ENCODE measurements around the gene LDLRAD4.
"Not testable (repeated sequence)": the region's sequence is repeated elsewhere in the genome, so short reads cannot be mapped to it uniquely, and the experiment has no call there.

LDLRAD4 gene

DNA sequence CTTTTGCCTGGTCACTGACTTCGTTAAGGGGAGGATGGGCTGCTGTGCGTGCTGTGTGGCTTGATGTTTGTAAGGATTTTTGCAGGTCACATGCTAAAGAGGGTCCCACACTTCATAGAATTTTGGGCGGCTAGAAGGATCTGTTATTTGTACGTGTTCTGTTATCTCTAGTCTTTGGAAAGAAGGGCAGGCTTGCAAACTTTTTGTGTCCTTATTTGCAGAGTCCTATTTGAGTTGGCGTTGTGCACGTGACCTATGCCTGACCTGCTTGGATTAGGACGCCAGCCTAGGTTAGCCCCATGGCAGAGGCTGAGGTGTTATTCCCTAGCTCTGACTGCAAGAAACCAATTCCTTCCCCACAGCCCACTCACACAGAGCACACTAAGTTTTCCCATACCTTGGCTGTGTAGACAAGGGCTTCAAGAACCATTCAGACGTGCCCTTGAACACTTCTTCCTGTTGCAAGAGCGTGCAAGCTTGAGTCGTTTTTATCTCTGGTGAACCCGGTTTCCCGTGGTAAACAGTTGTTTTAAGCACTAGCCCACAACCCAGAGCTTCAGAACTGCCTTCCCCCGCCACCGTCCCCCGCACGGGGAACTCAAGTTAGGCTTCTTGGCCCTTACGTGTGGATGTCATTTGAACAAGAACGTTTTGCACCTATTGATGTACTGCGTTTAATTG, 94.6 kb downstream of the LDLRAD4 start:
- no peak for DNase-seq

DNA sequence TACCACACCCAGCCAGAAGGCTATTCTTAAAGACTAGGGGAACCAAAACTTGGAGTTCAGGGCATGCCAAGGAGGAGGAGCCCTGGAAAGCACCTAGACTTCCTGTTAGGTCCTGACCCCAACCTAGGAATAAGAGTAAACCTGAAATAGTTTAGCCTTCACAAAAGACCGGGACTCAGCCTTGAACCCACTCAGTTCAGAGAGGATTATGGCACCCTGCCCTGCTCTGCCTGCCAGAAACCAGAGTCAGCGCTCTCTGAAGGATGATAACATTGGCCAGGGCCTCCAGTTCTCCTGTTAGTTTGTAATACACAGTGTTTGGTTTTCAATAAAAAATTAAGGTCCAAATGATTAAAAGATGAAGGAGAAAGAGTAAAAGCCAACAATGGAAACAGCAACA, 96.4 kb downstream of the LDLRAD4 start:
- no peak for DNase-seq

DNA sequence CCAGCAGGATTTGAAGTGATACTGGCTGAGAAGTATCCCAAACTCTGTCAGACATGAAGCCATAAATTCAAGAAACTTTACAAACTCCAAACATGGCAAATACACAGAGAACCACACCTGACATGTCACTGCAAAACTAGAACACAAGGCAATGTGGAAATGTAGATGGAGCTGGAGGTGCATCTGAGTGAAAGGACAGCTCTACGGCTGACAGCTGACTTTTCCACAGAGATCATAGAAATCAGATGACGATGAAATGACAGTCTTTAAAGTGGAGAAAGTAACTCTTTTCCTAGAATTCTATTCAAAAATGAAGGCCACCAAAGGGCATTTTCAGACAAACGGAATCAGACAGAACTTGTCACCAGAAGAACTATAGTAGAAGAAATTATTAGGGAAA, 97.5 kb downstream of the LDLRAD4 start:
- DNase-seq = no peak

DNA sequence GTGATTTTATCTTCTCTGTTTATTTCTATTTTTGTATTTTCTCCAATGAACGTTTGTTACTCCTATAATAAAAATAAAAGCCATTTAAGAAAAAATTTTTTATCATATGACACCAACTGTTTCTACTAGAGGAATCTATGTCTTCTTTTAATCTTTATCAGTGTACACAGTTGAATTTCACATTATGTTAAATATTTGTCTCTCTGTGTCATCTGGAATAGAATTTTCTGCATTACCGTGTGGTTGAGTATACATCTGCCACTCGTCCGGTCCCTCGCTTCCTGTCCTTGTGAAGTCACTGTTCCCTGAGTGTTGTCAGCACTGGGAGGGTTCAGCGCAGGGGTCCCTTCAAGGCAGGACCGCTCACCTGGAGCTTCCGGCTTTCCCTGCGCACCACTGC, 99.2 kb downstream of the LDLRAD4 start:
- no peak for DNase-seq

DNA sequence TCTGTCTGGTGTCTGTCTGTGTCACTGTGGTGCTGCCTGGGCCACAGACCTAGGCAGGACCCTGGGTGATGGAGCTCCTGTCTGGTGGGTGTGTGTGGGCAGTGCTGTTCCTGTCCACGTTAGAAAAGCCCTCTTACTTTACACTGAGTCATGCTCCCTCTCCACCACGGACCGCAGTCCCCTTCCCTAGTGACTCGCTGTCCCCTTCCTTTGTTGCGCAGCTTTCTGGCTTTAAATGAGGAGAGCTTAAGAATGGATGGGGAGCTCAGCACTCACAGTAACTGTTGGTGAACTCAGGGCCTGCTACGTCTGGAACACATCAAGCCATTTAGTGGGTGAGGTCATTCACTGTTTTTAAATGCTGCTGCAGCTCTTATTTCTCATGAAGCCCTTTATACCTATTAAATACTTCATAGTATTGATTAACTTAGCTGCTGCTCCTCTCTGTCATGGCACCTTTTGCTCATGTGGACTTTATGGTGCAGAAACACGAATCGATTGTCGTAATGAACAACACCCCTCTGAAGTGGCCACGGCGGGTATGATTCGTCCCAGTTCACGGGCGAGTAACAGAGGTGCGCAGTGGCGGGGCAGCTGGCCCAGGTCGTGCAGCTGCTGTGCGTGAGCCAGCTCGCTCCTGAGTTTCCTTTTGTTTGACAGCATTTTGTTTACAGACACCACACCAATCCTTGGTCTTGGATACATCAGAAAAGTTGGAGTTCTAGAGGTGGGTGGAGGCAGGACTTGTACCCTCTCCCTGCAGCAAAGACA, 100.4 kb downstream of the LDLRAD4 start:
- no peak for DNase-seq

DNA sequence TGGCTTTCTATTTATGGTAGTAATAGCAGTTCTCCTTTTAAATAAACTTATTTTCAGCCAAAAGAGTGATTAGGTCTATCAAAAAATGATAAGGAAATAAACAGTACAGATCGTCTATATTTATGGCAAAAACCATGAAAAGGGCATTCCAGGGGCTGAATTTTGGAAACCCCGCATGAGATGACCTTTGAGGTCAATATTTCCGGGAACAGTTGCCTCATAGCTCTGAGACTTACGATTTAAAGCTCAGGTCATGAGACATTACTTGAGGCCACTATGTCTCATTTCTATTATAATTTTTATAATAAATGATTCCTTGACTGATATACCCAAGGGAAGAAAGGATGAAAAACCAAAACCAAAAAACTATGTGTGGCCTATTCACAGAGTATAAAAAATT, 101.1 kb downstream of the LDLRAD4 start:
- DNase-seq = no peak

DNA sequence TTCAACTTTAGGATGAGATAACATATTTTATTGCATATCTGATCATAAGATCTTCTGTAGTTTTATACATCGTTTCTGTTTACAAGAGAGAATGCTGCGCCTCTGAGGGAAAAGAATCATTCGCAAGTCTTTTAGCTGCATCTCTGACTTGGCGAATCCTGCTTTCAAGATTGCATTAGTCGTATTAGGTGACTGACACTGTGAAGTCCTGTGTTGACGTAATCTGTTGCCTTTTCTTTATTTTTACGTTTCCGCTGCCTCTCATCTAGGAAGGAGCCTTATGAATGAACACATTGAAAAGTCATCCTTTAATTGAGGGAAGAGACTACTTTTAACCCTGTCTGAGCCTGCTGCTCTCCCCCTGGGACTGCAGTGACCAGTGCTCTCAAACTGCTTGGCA, 101.5 kb downstream of the LDLRAD4 start:
- no peak for DNase-seq

DNA sequence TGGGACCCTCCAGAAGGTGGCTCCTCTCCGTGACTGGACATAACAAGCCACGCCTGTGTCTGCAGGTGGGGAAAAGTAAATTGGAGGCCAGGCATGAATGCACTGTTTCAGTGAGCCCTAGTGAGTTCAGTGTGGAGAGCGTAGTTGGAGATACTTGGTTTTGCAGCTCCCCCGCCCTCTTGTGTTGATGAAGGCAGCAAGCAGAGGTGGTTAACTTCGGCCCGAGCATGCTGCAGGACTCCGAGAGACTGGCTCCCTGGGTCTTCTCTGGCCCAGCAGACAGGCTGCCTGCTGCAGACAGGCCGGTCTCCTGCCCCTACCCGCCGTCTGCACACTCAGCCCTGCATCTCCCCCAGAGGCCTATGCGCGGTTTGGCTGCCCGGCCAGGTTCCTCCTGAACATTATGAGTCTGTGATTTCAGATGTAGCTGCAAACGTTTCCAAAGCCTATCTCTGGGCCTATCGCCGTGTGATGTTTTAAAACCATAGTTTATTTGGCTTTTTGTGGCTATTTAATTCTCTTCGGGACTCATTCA, 102.4 kb downstream of the LDLRAD4 start:
- DNase-seq = no peak

DNA sequence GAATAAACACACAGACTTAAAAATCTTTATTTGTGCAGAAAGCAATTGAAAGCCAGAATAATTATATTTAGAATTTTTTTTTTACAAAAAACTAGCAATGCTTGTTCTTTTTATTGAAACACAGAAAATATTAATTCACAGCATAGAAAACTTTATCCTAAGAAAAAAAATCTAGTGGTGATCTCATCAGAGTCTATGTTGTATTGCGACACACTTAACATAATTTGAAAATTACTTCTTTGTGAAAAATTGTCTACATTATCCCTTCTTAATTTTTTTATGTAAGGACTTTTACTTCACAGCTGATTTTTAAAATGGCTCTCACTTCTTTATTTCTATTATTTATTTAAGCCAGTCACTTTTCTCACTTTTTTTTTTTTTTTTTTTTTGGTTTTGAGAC, 103.4 kb downstream of the LDLRAD4 start:
- no peak for DNase-seq

DNA sequence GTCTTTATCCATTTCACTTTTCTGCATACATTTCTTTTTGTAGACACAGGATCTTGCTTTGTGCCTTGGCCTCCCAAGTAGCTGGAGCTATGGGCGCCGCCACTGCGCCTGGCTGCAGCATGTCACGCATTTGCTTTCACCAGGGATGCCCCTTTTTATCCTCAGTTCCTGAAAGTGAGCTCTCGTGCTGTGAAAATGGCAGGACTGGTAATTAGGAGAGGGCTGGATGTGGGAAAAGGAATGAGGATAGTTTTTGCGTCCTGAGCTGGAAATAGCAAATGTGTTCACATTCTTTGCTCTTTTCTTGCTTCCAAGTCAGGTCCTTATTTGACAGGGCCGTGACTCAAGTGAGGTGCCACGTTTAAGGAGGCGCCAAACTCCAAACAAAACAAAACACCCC, 104.6 kb downstream of the LDLRAD4 start:
- DNase-seq = no peak

DNA sequence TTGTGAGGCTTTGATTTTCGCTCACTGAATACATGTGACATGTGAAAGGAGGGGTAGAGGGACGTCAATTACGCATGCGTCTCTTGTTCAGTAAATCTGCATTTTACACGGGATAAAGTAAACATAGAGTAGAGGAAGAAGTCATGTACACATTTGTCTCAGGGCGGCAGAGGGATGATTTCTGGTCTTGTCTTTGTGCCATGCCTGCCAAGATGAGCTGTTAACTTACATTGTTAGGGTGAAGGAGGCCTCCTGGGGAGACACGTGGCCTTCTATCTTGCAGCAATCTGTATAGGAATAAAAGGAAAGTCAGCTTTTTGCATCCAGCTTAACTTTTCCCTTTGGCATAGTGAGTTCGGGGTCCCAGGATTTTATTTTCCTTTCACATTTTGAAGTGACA, 106.3 kb downstream of the LDLRAD4 start:
- no peak for DNase-seq

DNA sequence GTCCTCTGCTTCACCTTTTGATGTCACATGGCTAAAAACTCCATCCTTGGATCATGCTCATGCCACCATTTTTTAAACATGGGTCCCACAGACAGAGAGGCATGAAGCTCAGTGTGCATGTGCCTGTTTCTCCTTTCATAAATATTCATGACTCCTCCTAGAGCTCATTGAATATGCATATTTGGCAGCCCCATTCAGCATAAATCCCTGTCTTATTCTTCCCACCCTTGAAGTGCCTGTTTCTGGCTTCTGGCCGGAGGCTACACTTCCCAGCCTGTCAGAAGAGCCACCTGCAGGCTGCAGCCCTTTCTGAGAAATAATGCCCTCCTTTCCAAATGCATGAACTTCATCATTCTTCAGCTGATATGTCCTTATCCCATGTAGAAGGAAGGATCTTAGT, 109.7 kb downstream of the LDLRAD4 start:
- DNase-seq = no peak

DNA sequence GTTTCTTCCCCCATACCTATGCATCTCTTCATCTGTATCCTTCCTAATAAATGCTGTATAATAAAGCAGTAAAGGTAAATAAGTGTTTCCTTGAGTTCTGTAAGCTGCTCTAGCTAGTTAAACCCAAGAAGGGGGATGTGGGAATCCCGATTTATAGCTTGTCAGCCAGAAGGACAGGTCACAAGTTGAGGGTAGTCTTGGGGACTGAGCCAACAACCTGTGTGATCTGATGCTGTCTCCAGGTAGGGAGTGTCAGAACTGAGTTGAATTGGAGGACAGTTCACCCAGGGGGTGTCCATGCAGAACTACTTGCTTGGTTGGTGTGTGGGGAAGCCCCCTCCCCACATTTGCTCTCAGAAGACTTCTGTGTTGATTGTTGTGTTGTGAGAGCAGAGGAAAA, 112.4 kb downstream of the LDLRAD4 start:
- no peak for DNase-seq

DNA sequence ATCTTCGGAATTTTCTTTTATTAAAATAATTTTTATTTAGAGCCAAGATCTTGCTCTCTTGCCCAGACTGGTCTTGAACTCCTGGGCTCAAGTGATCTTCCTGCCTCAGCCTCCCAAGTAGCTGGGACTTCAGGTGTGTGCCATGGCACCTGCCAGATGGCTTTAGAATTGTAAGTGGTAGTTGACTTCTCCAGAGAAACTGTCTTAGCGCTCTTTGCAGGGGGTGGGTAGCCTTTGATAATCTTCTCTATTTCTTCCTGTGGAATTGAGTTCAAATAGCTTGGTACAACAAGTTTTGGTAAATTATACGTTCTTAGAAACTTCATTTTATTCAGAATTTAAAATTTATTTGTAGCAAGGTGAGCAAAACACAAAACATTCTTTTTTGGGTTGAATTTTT, 113.3 kb downstream of the LDLRAD4 start:
- DNase-seq = no peak

DNA sequence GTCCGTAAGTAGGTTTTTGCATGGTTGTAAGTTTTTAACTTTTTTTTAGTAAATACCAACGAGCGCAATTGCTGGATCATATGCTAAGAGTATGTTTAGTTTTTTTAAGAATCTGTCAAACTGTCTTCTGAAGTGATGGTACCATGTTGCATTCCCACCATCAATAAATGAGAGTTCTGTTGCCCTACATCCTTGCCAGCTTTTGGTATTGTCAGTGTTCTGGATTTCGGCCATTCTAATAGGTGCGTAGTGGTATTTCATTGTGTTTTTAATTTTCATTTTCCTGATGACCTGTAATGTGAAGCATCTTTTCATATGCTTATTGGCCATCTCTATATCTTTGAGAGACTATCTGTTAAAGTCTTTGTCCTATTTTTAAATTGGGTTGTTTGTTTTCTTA, 114.3 kb downstream of the LDLRAD4 start:
- no peak for DNase-seq

DNA sequence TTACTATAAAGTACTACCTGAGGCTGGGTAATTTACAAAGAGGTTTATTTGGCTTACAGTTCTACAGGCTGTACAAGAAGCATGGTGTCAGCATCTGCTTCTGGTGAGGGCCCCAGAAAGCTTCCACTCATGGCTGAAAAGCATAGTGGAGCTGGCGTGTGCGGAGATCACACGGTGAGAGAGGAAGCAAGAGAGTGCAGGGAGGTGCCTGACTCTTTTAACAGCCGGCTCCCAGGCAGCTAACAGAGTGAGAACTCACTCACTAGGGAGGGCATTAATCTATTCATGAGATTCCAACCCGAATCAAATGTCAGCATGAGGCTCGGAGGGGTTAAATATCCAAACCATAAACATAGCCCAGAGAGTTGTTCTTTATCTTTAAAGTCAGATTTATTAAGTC, 117.3 kb downstream of the LDLRAD4 start:
- no peak for DNase-seq

DNA sequence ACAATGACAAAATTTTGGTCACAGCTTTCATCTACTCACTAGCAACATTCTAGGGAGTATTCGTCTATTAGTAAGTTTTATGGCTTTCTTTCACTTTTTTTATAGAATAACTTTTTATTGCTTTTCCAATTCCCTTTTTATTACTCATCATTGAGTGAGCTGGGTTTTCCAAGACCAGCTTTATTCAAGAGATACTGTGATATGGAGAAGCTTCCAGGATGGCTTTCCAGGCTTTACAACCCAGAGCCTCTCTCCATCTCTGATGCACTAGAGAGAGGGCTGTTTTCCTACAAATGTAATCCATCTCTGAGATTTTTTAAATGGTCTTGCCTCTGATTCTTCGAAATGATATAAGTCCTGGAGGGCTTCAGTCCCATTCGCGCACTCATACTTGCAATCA, 118.3 kb downstream of the LDLRAD4 start:
- no peak for DNase-seq

DNA sequence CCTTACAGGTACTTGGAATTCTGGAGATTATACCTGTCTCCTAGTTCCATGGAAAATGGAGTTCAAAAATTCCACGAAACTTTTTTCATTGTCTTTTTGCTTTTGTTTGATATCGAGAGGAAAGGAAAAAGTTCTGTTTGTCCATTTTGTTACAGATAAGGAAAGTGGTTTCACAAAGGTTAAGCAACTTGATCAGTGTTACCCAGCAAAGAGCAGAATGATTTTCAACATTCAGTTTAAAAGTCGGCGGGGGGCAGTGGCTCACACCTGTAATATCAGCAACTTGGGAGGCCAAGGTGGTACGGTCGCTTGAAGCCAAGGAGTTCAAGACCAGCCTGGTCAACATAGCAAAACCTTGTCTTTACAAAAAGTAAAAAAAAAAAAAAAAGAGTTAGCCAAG, 118.8 kb downstream of the LDLRAD4 start:
- no peak for DNase-seq

DNA sequence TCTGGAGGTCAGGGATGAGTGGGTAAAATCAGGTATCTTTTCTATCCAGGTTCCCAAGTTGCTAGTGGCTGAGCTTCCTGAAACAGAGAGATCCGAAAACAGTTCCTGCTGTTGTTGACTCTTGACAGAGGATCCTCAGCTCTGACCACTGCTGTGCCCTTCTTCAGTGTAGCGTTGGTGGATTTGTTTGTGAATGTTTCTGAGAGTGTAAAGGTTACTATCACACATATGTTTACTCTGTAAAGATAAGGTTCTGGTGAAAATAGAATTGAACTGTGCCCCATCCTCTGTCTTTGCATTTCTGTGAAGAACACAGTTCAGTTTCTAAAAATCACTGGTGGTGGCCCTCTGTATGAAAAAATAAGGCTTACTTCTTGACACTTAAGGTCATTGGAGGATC, 119.8 kb downstream of the LDLRAD4 start:
- DNase-seq = no peak

DNA sequence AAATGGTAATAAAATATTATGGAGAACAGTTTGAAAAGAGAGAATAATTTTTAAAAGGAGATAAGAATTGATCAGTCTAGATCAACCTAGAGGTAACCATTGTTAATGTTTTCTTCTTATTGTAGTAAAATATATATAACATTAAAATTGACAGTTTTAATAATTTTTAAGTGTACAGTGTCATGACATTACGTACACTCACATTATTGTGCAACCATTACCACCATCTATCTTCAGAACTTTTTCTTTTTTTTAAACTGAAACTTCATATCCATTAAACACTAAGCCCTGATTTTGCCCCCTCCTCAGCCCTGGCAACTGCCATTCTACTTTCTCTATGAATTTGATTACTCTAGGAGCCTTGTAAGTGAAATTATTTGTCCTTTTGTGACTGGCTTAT, 121.1 kb downstream of the LDLRAD4 start:
- DNase-seq = no peak

DNA sequence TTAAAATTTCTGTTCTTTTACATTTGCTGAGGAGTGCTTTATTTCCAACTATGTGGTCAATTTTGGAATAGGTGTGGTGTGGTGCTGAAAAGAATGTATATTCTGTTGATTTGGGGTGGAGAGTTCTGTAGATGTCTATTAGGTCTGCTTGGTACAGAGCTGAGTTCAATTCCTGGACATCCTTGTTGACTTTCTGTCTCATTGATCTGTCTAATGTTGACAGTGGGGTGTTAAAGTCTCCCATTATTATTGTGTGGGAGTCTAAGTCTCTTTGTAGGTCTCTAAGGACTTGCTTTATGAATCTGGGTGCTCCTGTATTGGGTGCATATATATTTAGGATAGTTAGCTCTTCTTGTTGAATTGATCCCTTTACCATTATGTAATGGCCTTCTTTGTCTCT, 127.9 kb downstream of the LDLRAD4 start:
- not testable (repeated sequence) for DNase-seq

DNA sequence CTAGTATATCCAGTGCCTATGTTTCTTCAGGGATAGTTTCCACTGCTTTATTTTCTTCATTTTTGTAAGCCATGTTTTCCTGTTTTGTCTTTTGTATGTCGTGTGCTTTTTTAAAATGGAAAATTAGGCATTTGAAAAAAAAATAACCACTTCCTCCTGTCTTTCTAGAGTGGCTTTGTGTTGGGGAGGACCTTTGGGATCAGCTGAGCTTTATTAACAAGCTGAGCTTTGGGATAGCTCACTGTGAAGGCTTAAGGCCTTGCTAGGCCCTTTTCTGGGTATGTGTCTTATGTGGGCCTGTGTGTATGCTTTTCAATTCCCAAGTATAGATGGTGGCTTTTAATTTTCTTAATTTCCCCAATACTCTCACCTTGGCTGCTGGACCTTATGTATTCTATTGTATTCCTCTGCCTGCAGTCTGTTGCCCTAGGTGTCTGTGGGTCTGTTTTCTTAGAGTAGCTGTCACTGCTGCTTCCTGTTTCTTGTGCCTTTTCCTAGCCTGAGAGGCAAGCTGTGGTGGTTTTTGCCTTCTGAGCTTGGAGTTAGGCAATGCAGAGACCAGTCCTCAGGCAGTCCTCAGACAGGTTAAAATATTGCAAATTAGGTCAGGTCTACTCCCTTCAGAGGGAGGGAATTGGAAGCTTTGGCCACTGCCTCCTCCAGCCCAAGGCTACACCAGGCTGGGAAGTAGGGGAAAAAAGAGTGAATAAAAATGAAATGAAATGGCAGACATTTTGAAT, 134.7 kb downstream of the LDLRAD4 start:
- no peak for DNase-seq

DNA sequence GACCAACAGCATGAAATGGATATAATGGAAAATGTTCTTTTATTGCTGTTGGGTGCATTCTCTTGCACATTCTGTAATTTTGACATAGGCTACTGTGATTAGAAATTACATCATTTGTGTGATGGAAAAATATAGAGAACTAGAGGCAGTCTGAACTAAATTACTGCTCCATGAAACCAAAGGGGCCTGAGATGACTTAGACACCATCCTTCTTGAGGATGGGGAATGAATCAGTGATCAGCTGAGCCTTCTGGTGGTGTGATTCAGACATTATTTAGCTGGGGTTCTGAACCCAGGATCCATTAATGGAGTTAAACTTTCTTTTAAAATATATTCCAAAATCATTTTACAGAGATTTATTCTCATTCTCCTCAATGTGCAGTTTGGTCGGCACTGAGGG, 135.8 kb downstream of the LDLRAD4 start:
- DNase-seq = no peak

DNA sequence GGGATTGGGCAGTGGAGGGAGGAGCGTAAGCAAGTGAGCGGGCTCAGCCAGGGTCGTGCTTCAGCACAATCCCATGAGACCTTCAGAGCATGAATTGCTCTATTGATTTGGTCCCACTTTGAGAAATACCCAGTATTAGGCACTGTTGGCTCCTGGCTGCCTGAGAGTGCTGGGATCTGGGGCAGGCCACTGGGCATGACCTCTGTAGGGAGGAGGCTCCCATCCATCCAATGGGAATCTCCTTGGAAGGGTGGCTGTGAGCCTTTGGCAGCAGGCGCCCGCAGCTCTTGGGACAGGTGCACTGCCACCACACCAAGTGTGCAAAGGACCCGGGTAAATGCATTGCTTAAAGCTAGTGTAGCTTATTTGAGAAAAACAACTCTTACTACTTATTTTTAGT, 137.5 kb downstream of the LDLRAD4 start:
- no peak for DNase-seq
